HG03060 (cell line): Measurements from ENCODE around the gene CDH4.

Experiments used
- ATAC-seq: cut with Tn5 transposase; IDR thresholded peaks from one replicate; pipeline ENCODE4 v1.9.1; 2021; ENCODE audit warnings: low read depth, moderate number of reproducible peaks; ENCODE audit not compliant: unreplicated experiment

The CDH4 gene

DNA sequence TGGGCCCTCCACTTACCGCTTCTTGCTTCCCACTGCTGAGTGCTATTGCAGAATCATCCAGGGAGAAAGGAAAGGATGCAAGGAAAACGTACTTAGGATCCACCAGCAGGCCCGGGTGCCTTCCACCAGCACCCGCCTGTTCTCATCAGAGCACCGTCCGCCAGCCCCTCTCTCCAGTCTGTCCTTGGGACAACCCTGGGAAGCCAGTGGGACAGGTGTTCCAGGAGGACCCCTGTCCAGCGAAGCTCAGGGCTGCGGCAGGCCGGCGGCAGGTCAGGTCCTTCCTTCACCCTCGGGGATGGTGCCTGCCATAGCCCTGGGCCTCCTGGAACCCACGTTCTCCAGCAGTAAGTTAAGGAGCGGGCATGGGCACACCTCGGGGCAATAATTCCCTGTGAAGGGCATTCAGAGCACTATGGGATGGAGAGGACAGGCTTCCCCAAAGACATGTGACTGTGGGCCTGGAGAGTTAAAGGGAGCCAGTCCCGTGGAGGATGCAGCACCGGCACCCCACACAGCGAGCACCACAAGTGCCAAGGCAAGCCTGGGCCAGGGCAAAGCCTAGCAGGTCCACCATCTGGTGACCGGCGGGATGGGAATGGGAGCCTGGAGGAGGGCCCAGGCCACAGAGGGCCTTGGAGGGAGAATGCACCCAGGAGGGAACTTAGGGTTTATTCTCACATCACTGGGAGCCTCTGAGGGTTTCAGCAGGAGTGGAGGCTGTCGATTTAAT is 416.9 kb downstream of the CDH4 start:
- no peak for ATAC-seq

- no peak for ATAC-seq
These were observed 418.2 kb downstream of the CDH4 start for GRCh38 chr20:61670274-61670673.

- no peak for ATAC-seq
These were observed 419.5 kb downstream of the CDH4 start for GRCh38 chr20:61671559-61671958.

DNA sequence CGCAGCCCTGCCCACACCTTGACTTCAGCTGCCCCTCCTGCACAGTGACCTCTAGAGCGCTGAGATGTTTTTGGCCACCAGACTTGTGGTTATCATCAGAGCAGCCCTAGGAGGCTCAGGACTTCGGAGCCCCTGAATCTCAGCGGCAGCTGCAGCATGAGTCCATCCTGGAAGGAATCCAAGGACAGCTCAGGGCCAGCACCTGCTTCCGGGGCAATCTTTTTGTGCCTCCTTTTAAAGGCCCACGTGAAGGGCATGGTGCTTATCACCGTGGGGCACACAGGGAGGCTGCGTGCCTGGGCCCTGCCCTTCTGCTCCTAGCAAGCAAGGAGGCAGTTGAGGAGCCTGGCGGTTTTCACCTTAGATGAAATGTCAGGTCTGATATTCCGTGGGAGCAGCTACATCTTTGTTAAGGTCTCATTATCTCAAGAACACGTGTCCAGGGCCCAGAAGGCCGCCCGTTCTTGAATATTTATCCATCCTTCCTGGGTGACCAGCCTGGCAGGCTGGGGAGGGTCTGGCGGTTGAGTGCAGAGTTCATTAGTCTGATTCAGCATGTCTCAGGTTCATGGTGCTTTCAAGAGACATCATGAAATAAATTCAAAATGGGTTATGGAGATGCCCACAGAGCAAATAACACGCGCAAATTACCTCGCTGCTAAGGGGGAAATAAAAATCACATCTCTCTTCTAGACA is 421.2 kb downstream of the CDH4 start:
- ATAC-seq = no peak

DNA sequence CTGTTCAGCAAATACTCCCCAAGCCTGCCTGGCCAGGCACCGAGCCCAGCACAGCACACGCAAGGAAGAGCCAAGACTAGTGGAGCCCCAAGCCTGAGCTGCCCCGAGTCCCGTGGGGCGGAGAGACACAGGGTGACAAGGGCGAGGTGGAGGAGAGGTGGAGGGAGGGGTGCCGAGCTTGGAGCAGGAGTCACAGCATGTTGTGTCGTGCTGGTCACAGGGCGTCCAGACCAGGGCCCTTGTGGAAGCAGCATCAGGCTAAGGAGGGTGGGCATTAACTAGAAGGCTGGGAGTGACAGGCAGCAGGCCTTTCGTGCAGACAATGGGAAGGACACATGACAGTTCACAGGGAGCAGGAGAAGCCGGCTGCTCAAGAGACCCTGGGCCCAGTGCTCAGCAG is 422.1 kb downstream of the CDH4 start:
- ATAC-seq = no peak

- ATAC-seq = no peak
These were observed 422.6 kb downstream of the CDH4 start for GRCh38 chr20:61674688-61675087.

- ATAC-seq = no peak
These were observed 425.9 kb downstream of the CDH4 start for GRCh38 chr20:61677928-61678327.

DNA sequence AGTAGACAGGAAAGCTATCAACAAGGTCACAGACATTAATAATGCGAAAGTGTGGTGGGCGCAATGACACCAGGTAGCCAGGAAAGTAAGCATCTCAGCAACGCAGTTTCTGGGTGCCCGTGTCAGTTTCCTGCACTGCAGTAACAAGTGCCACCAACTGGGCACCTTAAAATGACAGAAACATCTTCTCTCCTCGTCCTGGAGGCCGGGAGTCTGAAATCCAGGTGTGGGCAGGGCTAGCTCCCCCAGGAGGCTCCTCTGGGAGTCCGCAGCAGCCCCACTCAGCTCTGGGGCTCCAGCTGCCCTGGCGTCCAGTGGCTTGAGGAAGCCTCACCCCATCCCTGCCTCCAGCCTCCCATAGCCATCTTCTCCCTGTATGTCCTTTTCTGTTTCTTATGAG is 426.4 kb downstream of the CDH4 start:
- no peak for ATAC-seq

- no peak for ATAC-seq
These were observed 427.4 kb downstream of the CDH4 start for GRCh38 chr20:61679473-61679872.

DNA sequence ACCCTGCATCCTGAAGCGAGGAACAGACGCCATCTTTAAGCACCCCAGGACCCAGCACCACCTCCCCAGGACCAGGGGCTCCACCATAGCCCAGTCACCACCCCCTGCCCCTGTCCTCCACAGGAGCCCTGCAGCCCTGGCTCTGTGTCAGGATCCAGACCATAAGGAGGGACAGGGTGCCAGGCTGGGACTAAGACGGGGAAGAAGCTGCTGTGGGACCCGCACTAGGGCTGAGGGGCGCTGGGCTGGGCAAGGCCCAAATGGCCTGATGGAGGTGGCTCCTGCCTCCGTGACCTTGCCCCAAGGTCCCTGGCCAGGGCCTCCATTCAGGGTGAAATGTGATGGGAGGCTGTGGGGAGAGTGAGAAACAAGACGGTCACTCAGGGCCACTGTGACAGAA is 428.0 kb downstream of the CDH4 start:
- no peak for ATAC-seq

GRCh38 chr20:61682114-61682995 is 430.3 kb downstream of the CDH4 start:
- ATAC-seq = no peak

DNA sequence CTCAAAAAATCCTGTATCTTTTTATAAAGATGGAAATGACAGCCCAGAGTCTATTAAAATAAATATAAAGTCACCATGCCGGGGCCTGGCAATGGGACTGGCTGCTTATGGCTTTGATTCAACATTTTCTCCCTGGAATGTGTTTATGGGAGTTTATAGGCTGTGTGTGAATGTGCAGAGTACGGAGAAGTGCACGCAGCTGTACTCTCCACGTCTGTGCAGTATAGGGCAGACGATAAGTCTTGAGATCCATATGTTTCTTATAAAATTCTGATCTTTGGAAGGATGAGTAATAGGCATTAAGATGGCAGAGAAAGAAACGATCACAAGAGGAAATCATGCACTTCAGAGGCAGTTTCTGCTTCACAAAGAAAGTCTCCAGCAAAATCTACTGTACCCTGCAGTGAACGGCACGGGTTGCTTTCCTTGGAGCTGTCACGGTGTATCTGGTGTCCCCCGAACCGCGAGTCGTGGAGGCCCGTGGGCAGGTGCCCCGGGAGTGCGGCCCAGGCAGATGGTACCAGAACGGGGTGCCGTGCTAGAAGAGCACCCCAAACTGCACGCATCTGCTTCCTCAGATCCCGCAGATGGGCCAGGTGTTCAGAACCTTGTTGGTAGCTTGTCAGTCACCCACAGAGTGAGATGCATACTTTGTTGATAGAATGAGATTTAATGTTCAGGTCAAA is 431.1 kb downstream of the CDH4 start:
- ATAC-seq = no peak

DNA sequence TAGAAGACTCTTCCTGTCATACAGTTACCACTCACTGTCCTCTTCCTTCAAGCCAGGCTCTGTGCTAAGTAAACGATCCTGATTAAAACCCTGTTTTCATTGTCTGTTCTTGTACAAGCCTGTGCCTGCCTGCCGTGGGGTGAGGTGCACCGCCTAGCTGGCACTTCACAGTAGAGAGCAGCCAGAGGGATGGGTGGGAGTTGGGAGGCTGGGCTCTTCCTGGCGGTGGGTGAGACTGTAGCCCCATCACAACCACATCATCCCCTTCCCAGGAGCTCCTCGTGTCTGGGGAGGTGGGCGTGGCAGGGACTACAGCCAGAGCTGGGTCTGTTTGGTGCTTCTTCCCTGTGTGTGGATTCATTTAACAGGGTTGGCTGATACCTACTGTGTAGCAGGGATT is 431.7 kb downstream of the CDH4 start:
- ATAC-seq = no peak

- no peak for ATAC-seq
These were observed 432.1 kb downstream of the CDH4 start for GRCh38 chr20:61684136-61684535.

GRCh38 chr20:61684583-61685235 is 432.6 kb downstream of the CDH4 start:
- ATAC-seq = no peak

- no peak for ATAC-seq
These were observed 433.4 kb downstream of the CDH4 start for GRCh38 chr20:61685462-61685861.

GRCh38 chr20:61686051-61686936 is 434.2 kb downstream of the CDH4 start:
- no peak for ATAC-seq

GRCh38 chr20:61688411-61688810 is 436.4 kb downstream of the CDH4 start:
- ATAC-seq = no peak

- ATAC-seq = no peak
These were observed 438.1 kb downstream of the CDH4 start for GRCh38 chr20:61690150-61690549.
